Fibroblast of pulmonary artery (primary cell): ENCODE measurements around the gene DNASE1L2.

Source experiments
- DNase-seq: peaks from one replicate; pipeline ENCODE4 v3.0.0-alpha.2; 2010; ENCODE audit warnings: low read depth
- H3K4me3 ChIP-seq: replicated peaks from 2 replicates; pipeline ENCODE4 v1.5.1; 2011; ENCODE audit warnings: low read depth, mild to moderate bottlenecking, control low read depth, low read length, moderate library complexity
- TF ChIP-seq, protein P1 (sequence below): IDR thresholded peaks from 2 replicates; pipeline ENCODE4 v1.5.1; 2011; ENCODE audit warnings: mild to moderate bottlenecking, control low read depth, low read length, inconsistent platforms; ENCODE audit errors: missing control alignments

The DNASE1L2 gene

GRCh38 chr16:2231016-2231931 lies 5.0 kb upstream of the DNASE1L2 start:
- TF ChIP-seq, protein P1, sequence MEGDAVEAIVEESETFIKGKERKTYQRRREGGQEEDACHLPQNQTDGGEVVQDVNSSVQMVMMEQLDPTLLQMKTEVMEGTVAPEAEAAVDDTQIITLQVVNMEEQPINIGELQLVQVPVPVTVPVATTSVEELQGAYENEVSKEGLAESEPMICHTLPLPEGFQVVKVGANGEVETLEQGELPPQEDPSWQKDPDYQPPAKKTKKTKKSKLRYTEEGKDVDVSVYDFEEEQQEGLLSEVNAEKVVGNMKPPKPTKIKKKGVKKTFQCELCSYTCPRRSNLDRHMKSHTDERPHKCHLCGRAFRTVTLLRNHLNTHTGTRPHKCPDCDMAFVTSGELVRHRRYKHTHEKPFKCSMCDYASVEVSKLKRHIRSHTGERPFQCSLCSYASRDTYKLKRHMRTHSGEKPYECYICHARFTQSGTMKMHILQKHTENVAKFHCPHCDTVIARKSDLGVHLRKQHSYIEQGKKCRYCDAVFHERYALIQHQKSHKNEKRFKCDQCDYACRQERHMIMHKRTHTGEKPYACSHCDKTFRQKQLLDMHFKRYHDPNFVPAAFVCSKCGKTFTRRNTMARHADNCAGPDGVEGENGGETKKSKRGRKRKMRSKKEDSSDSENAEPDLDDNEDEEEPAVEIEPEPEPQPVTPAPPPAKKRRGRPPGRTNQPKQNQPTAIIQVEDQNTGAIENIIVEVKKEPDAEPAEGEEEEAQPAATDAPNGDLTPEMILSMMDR: no peak
- no peak for DNase-seq
- no peak overlapping the region for H3K4me3 ChIP-seq

DNA sequence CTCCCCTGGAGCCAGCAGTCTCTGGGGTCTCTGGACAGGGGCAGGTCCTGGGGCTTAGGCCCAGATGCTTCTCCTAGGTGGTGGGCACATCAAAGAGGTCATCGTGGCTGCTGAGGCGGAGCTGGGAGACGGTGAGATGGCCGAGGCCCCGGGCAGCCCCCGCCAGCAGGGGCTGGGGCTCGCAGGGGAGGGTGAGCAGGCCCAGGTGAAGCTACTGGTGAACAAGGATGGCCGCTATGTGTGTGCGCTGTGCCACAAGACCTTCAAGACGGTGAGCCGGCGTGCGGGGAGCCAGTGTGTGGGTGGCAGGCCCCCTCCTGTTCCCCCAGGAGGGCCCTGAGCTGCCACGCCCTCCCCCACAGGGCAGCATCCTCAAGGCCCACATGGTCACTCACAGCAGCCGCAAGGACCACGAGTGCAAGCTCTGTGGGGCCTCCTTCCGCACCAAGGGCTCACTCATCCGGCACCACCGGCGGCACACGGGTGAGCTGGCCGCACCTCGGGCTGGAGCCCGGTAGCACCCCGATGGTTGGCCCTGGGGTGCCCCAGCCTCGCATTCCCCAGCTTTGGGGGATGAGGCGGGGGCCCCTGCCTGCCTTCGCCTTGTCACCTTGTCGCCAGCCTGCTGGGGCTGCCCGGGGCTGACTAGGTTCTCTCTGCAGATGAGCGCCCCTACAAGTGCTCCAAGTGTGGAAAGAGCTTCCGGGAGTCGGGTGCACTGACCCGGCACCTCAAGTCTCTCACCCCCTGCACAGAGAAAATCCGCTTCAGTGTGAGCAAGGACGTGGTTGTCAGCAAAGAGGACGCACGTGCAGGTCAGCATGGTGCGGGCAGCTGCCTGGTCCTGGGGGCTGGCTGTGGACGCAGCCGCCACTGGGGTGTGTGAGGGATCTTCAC lies 3.9 kb upstream of the DNASE1L2 start:
- H3K4me3 ChIP-seq: no peak overlapping the region
- TF ChIP-seq, protein P1: no peak

GRCh38 chr16:2233046-2233775 lies 3.0 kb upstream of the DNASE1L2 start:
- H3K4me3 ChIP-seq: no peak overlapping the region

More for the DNA sequence above, 3.9 kb upstream of the DNASE1L2 start:
- no peak for DNase-seq

GRCh38 chr16:2233872-2234812 lies 2.1 kb upstream of the DNASE1L2 start:
- H3K4me3 ChIP-seq: no peak overlapping the region
- no peak for DNase-seq
- TF ChIP-seq, protein P1: no peak

More at GRCh38 chr16:2233046-2233775, 3.0 kb upstream of the DNASE1L2 start:
- TF ChIP-seq, protein P1: no peak
- DNase-seq: no peak

GRCh38 chr16:2234813-2235170 lies 1.5 kb upstream of the DNASE1L2 start:
- DNase-seq: no peak
- TF ChIP-seq, protein P1: no peak
- no peak overlapping the region for H3K4me3 ChIP-seq
